Superior temporal gyrus (tissue), 1 donor: ENCODE results near the gene H1-8.
A peak's percentile ranks its signal among the peaks of the same experiment; 100 is the strongest.

Experiments
- DNase-seq: peaks from one replicate; pipeline ENCODE4 v3.0.0-alpha.2; 2016; ENCODE audit errors: extremely low spot score

The H1-8 gene

DNA sequence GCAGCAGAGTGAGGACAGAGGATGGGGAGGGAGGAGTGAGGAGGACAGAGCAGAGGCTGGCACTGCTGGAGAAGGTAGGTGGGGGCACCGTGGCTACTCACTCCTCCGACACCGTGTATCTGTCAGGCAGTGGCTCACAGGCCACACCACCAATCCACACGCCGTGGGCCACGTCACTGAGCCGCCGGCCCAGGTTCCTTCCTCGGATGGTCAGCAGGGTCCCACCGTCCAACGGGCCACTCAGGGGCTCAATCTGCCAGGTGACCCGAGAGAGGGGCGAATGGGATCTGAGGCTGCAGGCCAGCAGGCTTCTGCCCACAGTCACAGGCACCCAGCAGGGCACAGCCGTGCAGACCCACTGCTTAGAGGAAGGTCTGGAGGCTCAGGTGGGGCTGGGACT is 30.5 kb downstream of the H1-8 start:
- no peak for DNase-seq

DNA sequence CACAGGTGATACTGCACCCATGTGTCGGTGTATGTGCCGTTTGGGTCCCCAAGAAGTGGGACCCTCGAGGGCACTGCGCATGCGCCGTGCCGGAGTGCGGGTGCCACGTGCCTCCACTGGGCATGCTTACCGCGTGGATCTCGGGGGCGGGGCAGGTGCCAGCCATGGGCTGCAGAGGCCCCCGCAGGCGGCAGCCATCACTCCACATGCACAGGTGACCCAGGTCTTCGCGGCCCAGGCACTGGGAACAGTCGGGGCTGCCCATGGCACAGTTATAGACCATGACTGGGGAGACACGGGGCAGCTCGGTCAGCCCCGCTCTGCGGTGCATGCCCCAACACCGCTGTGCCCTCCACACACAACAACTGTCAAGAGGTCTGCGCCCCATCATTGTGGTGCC is 31.2 kb downstream of the H1-8 start:
- no peak for DNase-seq

DNA sequence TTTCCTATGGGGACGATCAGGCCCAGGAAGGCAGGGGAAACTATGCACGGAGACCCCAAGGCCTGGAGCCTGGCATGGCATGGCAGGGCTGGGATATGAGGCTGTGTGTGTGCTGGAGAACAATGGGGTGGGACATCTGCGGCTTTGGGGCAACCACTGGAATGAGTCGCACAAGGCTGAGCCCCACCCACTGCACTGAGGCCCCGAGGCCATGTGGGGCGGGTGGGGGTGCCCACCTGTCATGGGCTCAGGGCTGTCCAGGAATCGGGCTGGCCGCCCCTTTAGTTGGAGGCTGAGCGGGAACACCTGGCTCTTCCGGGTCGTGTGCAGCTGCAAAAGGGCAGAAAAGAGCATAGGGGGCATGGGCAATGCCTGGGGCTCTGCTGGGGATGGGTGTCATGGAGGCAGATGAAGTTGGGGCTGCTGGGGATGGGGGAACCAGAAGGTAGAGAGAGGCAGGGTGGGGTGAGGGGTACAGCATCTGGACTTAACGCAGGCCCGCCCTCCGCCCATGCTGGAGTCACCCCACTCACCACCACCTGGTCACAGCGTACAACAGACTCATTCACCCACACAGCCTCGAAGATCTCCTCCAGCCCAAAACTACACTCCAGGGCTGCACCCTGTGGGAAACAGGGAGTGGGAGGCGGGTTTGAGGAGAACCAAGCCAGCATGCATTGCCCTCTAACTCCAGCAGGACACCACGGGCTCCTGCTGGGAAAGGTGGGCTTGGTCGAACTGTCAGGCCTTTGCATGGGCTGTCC is 32.4 kb downstream of the H1-8 start:
- DNase-seq = no peak

- no peak for DNase-seq
These were observed 33.0 kb downstream of the H1-8 start for GRCh38 chr3:129575997-129576384.

GRCh38 chr3:129576514-129577352 is 33.8 kb downstream of the H1-8 start:
- DNase-seq = no peak

DNA sequence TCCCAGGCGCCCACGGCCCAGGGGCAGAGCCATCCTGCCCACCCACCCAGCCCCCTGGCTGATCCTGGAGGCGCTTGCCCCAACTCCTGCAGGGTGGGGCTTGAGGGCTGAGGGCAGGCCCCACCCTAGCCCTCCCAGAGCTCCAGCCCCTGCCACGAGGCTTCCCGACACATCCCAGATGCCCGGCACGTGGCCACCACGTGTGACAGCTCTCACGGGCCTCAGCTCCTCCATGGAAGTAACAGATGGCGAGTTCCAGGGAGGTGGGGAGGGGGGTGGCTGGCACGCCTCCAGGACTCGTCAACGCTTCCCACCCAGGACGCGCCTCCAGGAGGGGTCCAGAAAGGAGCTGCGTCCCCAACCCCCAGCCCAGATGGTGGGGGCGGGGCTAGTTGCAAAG is 34.4 kb downstream of the H1-8 start:
- no peak for DNase-seq

GRCh38 chr3:129577925-129578786 is 35.2 kb downstream of the H1-8 start:
- DNase-seq = no peak

DNA sequence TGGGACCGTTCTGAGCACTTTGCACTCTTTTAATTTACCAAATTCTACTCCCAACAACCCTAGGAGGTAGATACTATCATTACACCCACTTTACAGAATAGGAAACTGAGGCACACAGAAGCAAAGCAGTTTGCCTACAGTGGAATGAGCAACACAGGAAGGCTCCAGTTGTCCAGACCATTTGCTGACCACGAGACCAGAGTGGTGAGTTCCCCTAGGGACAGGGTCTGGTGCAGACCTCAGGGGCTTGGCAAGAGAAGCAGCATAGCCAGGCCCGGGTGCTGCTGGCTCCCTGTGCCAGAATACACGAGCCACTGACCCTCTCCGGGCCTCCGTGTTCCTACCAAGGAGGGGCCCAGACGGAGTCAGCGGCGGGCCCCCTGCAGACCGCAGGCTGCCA is 37.0 kb downstream of the H1-8 start:
- no peak for DNase-seq

DNA sequence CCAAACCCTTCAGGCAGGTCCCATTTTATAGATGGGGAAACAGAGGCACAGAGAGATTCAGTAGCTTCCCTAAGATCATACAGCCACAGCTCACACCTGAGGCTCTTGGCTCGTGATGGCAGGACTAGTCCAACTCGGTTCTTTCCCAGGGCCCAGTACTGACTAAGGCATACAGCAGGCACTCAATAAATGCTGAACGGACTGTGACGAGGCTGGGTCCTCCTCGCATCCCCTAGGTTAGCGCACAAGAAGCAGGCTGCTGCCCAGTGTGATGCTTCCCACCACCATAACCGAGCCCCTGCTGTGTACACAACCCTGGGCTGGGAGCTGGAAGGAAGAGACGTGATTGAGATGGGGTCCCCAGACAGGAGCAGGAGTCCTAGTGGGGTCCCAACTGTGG is 38.6 kb downstream of the H1-8 start:
- no peak for DNase-seq

GRCh38 chr3:129582799-129583198 is 39.8 kb downstream of the H1-8 start:
- DNase-seq = no peak

DNA sequence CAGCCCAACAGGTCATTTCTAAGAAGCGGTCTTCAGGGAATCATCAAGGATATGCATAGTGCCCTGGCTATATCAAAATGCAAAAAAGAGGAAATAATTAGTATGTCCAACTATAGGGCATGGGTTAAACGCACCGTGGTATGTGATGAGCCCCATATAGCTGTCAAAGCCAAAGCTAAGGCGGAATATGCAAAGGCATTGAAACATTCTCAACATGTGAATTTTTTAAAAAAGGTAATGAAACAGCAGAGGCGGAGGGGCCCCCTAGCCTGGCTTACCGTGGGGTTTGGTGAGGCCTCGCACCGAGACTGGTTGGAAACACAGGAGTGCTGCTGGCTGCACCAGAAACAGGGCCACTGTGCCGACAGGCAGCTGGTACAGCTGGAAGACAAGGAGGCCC is 40.3 kb downstream of the H1-8 start:
- no peak for DNase-seq

DNA sequence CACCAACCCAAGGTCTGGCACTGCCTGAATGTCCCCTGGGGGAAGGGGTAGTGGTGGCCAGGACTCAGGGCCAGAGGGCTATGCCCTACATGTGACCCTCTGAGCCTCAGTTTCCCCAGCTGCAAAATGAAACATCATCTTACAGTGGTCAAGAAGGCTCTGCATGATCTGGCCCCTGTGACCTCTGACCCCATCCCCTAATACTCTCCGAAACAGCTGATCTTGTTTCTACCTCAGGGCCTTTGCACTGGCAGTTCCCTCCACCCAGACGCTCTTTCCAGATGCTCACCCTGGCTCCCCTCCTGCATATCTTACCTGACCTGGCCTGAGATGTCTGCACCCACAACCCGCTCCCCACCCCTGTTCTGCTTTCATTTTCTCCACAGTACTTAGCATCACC is 41.7 kb downstream of the H1-8 start:
- DNase-seq = no peak

- DNase-seq = no peak
These were observed 43.1 kb downstream of the H1-8 start for GRCh38 chr3:129585949-129586657.

DNA sequence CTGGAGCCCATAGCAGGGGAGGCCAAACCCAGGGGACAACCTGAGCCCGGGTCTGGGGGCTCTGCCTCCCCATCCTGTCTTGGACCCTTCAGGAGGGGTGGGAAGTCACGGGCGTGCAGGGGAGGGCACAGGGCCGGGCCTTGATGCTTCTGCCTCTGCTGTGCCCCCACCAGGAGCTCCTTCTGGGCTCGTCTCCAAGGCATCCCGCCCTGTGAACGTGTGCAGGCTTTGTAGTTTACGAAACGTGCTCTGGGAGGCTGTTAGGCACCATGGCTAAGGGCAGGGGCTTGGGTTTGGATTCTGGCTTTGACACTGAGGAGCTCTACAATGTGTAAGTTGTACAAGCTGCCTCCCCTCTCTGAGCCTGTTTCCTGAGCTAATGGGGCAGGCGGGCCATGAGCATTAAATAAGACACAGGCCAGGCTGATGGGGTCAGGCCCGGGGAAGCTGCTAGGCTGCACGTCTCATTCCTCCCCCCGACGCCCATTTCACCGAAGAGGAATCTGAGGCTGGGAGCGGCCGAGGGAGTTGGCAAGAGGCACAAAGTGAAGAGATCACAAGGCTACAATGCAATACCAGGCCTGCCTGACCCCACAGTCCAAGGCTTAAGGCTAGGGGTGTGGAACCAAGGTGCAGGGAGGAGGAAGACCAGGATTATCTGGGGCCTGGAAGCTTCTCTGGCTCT is 43.9 kb downstream of the H1-8 start:
- no peak for DNase-seq

DNA sequence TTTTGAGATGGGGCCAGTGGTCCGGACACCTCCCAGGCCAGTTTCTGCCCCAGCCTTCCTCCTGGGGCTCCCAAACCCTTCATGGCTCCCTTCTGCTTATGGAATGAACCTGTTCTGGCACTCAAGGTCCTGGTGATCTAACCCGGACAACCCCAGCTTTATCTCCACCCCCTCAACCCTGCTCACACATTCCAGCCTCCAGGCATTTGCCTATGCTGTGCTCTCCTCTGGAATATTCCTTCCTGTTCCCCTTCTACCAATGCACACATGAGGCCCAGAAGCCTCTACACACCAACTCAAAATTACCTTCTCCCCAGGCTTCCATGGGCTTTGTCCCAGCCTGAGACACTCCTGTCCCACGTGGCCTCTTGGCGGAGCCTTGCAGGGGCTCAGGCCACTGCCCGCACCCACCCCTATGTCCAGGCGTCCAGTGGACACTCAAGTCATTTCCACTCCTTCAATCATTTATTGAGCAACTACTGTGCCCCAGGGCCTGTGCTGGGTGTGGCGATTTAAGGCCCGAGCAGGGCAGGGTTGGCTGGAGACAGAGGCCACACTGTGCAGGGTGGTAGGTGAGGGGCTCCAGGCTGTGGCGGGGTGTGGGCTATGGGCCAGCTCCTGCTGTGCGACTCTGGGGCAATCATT is 44.7 kb downstream of the H1-8 start:
- DNase-seq = no peak

GRCh38 chr3:129590215-129590614 is 47.2 kb downstream of the H1-8 start:
- DNase-seq = no peak

DNA sequence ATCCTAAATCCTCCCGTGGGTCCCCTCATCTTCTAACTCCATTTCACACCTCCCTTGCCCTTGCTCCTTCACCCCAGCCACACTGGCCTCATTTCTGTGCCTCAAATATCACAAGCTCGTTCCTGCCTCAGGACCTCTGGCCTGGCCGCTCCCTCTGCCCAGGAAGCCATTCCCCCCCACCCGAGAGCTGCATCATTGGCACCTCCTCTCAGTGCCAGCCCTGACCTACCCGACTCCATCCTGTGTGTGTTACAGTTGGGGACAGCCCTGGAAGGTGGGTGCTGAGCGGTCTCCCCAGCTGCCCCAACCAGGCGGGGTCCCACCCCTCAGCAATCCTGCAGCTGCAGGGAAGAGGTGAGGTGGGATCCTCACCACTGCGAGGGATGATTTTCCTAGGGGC is 49.0 kb downstream of the H1-8 start:
- no peak for DNase-seq

- DNase-seq = peak; percentile 22
These were observed 49.6 kb downstream of the H1-8 start for GRCh38 chr3:129592381-129593131.

GRCh38 chr3:129593230-129593594 is 50.2 kb downstream of the H1-8 start:
- no peak for DNase-seq
